GM18858 (cell line): ENCODE results near the gene AGBL1.

Experiments
- ATAC-seq: cut with Tn5 transposase; IDR thresholded peaks from one replicate; pipeline ENCODE4 v1.9.1; 2021; ENCODE audit not compliant: unreplicated experiment

The AGBL1 gene

GRCh38 chr15:86162641-86163040 lies 83.0 kb downstream of the AGBL1 start:
- ATAC-seq = no peak

- ATAC-seq = no peak
These were observed 84.1 kb downstream of the AGBL1 start for GRCh38 chr15:86163816-86164215.

GRCh38 chr15:86164232-86164898 lies 84.7 kb downstream of the AGBL1 start:
- no peak for ATAC-seq

GRCh38 chr15:86165265-86166211 lies 85.9 kb downstream of the AGBL1 start:
- no peak for ATAC-seq

DNA sequence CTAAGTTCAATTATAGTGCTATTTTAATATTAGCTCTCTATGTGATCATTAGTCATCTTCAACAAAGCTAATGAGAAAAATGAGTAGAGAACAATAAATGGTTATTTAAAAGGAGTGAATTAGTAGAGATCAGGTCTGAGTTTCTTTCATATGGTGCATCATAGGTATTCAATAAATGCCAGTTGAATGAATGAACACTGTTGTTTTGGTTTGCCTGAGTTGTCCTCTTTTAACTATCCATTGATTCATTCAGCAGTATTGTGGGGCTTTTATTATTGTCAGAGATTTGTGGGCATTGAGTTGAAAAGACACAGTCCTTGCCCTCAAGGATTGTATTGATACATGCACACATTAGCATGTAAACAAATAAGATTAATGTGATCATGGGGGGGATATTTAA lies 88.2 kb downstream of the AGBL1 start:
- no peak for ATAC-seq

GRCh38 chr15:86178845-86179244 lies 99.2 kb downstream of the AGBL1 start:
- ATAC-seq = no peak

DNA sequence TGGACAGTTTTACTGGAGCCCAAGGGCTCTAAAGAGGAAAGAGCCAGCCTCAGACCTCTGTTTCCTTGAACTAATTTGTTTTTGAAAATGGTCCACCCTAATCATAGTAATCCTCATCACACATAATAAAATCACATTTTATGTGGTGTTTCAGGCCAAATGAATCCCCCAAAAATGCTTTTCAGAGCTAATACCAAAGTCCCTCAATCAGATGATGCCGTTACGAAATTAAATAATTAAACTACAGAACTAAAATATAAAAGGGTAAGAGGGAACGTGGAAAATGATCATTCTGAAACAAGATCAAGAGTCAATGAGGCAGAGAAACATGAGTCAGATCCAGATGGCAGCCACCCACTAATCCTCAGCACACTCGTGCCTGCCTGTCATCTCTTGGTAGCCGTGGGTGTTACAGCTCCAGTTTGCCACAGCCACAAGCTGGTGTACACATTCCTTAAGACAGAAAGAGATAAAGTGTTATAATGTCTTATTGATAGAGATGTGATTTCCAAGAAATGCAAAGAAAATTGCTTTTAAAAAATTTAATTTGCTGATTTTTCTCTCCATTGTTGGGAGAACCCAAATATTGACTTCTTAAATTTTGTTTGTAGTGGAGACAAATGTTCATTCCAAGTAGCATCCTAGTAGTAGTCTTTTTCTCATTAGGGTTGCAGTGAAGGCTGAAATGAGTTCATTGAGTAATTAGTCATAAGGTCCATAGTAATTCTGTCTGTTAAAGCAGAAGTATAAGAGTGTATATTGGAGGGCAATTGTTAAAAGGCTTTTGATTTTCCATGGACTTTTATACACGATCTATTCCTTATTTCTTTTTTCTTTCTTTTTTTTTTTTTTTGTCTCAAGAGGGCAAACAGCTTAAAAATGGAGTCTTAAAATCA lies 104.2 kb downstream of the AGBL1 start:
- no peak for ATAC-seq

DNA sequence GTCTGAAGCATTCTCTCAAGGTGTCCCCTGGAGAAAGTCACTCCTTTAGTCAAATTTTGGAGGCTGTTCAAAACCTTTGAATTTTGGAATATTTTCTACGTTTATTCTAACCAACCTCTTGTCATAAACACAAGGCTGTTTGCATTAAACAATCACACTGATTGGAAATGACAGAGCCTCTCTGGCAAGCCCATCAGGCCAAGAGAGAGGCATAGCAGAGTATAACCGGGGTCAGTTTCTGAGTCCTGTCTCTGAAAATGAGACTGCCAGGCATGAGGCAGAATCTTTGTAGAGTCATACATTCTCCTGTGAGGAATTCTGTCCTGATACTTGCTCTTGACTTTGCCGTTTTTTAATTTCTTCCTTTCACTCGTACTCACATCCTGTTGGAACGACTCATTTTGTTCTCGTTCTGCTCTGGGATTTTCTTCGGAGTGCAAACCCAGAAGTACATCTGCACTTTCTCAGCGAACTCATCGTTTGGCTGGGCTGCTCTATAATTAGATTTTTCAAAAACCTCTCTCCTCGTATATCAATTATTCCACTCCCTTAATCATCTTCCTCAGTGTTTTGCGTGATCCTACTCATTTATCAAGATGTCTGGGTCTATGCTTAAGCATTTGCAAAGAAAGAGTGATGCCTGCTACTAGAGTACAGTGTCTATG lies 114.2 kb downstream of the AGBL1 start:
- ATAC-seq = no peak

DNA sequence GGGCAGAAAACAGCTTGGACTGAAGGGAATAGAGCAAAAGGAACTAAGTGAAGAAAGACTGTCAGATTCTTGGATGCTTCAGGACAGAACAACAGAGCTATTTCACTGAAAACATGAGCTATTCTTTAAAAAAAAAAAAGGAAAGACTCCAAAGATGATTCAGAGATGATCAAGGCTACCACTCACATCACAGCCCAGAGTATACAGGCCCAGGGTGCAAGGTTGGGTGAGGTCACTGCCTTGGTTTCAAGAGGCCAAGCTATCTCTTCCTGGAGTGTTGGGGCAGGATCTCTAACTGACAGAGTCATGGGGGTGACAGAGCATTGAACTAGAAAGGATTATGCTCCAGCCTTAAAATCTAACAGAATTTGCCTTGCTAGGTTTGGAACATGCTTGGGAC lies 118.1 kb downstream of the AGBL1 start:
- no peak for ATAC-seq

DNA sequence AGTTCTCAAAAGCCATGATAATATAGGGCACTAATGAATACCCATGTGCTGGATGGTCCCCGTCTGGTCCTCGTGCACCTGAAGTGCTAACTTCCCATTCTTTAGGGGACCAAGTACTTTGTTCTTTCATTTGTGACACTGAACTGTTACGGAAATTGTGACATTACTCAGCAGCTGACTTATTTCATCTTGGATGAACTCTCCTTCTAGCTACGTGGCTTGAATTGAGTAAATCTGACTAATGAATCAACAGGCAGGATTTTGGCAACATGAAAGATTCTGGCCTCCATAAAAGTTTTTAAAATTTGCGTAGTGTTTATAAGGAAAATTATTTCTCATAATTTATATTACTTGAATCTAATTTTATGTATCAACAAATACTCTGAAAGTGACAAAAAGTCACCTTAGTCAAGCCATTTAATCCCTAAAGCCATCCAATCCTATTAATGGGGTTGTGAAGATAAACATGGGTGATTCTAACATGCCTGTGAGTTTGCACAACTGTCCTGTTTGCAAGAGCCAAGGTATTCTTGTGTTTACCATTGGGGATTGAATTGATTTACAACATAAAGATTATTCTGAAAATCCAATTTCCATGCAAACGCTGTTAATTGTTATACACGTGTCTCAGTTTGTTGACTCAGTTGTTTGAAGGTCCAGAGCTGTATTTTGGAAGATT lies 119.9 kb downstream of the AGBL1 start:
- ATAC-seq = no peak

GRCh38 chr15:86201313-86202008 lies 121.8 kb downstream of the AGBL1 start:
- no peak for ATAC-seq

DNA sequence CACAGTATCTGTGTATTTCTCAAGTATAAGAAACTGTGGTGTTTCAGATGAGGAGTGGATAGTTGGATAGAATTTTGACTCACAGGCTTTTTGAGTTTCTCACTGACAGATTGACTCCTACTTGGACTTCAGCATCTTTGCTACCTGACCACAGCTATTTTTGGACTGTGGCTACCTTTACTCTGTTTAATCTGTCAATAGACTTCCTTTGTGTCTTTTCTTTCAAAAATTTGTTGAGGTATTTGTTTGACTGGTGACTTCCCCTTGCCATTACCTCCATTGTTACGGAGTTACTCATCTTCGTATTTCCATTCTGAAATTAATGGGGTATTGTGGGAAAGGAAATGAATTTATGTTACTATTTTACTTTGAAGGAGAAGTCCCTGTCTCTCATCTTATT lies 123.8 kb downstream of the AGBL1 start:
- no peak for ATAC-seq

DNA sequence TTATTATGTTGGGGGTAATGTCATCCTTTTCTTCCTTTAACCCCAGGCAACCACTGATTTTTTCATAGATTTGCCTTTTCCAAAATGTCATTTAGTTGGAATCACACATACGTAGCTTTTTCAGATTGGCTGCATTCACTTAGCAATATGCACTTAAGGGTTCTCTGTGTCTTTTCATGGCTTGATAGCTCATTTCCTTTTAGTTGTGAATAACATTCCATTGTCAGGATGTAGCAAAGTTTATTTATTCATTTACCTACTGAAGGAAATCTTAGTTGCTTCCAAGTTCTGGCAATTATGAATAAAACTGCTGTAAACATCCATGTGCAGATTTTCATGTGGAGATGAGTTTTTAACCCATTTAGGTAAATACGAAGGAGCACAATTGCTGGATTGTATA lies 125.4 kb downstream of the AGBL1 start:
- no peak for ATAC-seq

- ATAC-seq = no peak
These were observed 133.7 kb downstream of the AGBL1 start for GRCh38 chr15:86213420-86213819.

DNA sequence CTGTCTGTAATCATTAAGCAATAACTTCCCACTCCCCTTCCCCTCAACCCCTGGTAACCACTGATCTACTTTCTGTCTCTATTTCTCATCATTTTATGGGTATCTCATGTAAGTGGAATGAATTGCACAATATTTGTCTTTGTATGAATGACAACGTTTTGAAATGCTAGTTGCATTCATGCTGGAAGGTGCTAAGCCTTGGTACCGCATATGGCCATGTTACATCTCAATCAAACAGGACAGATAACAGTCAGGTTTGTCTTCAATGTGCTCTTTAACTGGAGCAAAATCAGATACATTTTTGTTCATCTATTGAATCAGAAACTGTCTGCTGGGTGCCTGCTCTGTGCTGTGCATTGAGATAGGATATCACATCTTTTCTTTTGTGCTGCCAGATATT lies 134.2 kb downstream of the AGBL1 start:
- ATAC-seq = no peak

DNA sequence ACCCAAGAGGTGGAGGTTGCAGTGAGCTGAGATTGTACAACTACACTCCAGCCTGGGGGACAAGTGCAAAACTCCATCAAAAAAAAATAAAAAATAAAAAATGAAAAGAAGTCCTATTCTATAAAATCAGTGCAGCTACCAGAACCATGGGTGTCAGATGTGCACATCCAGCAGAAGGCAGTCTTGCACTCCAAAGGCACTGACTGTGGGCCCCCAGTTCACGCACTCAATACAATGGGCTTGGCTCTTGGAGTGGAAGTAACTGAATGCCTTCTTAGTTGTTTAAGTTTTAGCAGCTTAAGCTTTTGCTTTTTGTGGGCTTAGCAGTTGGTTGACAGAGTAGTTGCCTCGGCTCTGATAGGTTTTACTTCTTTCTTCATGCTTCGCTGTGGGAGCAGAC lies 141.4 kb downstream of the AGBL1 start:
- no peak for ATAC-seq

GRCh38 chr15:86229306-86229705 lies 149.6 kb downstream of the AGBL1 start:
- ATAC-seq = no peak

GRCh38 chr15:86229936-86230335 lies 150.3 kb downstream of the AGBL1 start:
- no peak for ATAC-seq

DNA sequence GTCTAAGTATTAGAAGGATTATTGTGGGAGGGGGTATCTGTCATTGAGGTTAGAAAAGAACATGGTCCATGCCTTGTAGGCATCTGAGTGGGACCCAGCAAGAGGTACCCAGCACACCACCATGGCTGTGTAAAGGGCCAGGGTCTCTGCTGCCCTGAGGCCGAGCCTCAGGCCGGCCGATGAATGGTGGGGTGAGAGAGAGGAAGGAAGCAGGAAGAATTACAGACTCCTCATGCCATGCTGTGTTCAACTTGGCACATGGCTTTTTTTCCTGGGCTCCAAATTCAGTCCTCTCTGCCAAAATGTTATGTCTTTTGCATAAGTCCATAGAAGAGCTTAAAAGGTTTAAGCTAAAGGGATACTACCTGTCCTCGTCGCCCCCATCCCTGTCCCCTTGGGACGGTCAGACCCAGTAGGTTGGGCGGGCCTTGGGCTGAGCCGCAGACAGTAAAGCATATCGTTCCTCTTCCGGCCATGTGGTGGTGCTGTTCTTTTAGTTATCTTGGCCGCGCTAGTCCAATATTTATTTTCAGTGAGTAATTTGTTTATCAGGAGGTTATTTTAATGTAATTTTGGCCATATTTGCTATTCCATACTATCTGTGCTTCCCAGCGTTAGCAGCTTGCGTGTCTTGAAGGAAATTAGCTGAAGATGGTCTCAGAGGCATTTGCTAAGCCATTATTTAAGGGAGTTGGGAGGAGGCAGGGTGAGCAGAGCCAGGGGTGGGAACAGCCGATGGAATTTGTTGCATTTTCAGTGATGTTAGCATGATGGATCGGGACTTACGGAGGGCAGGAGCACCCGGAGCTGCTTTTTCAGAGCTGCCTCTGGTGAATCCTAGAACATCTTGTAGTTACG lies 152.4 kb downstream of the AGBL1 start:
- no peak for ATAC-seq
